Sigmoid colon (tissue), 4 donors: ENCODE results near the gene HLA-DQB1.

Source experiments
- EP300 ChIP-seq, 4 donors: sonication (generic); formaldehyde crosslinking; IDR thresholded peaks; one replicate each; pipeline ENCODE4 v1.6.1; 2017; ENCODE audit warnings: antibody characterized with exemption in 4 of 4
- POLR2A ChIP-seq, 2 donors: fragments of 450-650 bp; IDR thresholded peaks; one replicate each; pipeline ENCODE4 v1.6.1; 2016; ENCODE audit warnings: antibody characterized with exemption in 2 of 2, mild to moderate bottlenecking in 2 of 2, moderate library complexity in 2 of 2
- POLR2AphosphoS5 ChIP-seq, 4 donors: sonication (generic); formaldehyde crosslinking; IDR thresholded peaks; one replicate each; pipeline ENCODE4 v1.6.1; 2017; ENCODE audit warnings: antibody characterized with exemption in 4 of 4
- TF ChIP-seq, protein P1 (sequence below), 4 experiments: fragments of 450-650 bp in 3 of 4; fragments of 200-600 bp in 1 of 4; IDR thresholded peaks; one replicate each; pipeline ENCODE4 v1.5.1; 2016 to 2019; ENCODE audit warnings: antibody characterized with exemption in 4 of 4, mild to moderate bottlenecking in 3 of 4, moderate library complexity in 2 of 4

DNA sequence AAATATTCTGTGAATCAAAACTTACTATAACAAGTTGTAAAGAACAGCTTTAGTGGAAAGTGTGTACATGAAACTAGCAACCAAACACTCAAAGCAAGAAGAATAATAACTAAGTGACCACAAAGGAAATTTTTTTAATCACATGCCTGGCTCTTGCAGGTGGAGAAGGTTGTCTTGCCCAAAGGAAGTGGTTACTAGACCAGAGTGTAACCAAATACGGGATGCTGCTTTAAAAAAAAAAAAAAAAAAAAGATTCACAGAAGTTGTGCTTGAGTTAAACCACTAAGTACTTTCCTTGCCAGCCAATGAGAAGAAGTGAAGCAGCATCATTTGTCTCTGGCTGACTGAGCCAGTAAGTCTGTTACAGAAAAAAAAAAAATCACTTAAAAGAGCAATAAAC, 19.1 kb upstream of the HLA-DQB1 start:
- TF ChIP-seq, protein P1, sequence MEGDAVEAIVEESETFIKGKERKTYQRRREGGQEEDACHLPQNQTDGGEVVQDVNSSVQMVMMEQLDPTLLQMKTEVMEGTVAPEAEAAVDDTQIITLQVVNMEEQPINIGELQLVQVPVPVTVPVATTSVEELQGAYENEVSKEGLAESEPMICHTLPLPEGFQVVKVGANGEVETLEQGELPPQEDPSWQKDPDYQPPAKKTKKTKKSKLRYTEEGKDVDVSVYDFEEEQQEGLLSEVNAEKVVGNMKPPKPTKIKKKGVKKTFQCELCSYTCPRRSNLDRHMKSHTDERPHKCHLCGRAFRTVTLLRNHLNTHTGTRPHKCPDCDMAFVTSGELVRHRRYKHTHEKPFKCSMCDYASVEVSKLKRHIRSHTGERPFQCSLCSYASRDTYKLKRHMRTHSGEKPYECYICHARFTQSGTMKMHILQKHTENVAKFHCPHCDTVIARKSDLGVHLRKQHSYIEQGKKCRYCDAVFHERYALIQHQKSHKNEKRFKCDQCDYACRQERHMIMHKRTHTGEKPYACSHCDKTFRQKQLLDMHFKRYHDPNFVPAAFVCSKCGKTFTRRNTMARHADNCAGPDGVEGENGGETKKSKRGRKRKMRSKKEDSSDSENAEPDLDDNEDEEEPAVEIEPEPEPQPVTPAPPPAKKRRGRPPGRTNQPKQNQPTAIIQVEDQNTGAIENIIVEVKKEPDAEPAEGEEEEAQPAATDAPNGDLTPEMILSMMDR (IDR thresholded peaks at IDR 0.05), result no peak
- no peak for TF ChIP-seq POLR2AphosphoS5 (IDR thresholded peaks at IDR 0.05)
- TF ChIP-seq POLR2A (IDR thresholded peaks at IDR 0.05), result no peak
- no peak for TF ChIP-seq EP300 (IDR thresholded peaks at IDR 0.05)
